COLO668 (cell line): ENCODE results near the gene OLIG1.

ENCODE experiments used
- DNase-seq: peaks from one replicate; lab custom pipeline; 2025; ENCODE audit not compliant: unreplicated experiment; lab: John Stamatoyannopoulos, UW

The OLIG1 gene

DNA sequence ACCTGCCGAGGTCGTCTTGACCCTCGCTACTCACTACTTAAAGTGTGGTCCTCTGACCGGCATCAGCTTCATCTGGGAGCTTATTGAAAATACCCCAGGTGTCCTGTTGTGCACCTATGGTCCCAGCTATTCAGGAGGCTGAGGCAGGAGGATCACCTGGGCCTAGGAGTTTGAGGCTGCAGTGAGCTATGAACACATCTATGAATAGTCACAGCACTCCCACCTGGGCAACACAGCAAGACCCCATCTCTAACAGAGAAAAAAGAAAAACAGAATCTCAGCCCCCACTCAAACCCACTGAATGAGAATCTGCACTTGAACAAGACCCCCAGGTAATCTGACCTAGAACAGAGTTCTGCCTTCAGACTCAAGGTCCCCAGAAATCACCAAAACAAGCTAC lies 8.7 kb upstream of the OLIG1 start:
- DNase-seq: no peak

DNA sequence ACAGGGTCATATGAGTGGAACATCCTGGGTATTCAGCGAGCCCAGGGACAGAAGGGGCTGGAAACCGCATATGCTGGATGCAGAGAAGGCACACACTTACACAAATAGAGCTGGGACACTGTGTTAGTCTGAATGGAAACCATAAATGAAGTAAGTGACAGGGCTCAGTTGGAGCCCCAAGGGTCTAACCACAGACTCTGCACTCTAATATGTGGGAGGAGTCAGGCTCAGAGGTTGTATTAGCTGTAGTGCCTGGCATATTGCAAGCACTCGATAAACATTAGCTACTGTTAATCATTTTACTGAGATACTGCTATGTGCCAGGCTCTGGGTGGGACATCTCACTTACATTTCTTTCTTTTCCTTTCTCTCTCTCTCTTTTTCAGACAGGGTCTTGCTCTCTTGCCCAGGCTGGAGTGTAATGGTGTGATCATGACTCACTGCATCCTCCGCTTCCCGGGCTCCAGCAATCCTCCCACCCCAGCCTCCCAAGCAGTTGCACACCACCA lies 6.5 kb upstream of the OLIG1 start:
- no peak for DNase-seq

DNA sequence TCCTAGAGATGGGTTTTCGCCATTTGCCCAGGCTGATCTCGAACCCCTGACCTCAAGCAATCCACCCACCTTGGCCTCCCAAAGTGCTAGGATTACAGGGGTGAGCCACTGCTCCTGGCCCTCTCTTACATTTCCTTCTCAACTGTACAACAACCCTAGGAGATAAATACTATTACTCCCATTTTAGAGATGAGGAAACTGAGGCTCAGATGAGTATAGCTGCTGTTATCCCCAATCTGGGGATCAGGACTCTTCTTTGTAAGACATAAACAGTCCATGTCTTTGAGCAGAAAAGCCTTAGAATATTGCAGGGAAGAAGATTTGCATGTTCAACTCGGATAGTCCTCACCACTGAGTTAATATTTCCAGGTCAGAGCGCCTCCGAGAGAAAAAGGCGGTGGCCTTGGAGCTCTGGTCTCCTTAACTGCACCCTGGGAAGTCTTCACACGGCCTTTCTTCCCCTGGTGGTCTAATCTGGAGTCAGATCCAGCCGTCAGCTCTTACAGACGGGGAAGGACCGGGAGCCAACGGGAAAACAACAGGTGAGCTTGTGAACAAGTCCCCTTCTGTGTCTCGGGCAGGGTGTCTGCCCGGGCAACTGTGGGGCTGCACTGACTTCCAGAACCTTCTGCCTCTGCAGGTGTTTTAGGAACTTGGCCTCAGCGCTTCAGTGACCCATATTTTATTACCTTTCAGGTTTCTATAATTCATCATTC lies 5.9 kb upstream of the OLIG1 start:
- no peak for DNase-seq

DNA sequence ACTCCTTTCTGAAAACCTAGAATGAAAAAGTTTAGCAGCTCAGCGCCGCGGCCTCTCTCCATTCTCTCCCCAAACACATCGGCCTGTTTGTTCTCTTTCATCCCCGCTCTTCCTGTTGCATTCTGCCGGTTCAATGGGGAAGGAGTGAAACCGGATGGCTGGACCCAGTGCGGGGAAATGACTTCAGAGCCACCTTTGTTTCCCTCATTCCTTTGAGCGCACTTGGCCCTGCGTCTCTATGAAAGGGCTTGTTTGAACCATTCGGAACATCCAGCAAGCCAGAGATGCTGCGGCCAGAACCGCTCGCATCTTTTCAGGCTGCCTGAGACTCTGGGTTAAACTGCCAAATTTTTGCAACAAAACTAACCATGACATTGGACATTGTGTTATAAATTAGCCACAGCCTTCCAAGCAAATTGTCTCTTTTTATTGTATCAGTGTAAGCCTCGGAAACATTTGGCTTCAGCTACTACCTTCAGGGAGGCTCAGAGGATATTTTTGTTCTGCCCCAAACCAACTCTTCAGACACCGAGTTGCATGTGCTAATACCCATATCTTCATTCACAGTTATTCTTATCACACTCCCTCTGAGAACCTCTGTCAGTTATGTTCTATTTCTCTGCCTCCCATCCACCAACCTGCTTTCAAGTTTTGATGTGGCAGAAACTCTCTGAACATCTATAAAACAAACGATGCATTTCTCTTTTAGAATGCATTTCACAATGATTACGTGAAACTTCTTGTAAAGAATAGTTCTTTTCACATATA lies 5.1 kb upstream of the OLIG1 start:
- no peak for DNase-seq

DNA sequence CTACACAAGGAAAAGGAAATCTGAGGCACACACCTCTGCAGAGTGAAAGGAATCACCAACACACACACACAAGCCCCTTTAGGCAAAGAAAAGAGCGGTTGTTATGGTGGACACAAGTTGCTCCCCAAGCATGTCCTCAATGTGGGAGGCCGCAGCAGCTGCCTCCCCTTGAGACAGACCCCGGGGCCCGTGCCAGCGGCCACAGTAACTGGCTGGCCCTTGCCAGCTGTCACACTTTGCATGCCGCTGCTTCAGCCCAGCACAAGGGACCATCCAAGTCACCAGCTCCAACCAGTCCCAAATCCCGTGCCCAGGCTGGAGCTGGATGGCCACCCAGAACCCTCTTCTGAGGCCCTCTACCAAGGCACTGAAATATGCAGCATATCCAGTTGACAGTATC lies 2.9 kb upstream of the OLIG1 start:
- no peak for DNase-seq

DNA sequence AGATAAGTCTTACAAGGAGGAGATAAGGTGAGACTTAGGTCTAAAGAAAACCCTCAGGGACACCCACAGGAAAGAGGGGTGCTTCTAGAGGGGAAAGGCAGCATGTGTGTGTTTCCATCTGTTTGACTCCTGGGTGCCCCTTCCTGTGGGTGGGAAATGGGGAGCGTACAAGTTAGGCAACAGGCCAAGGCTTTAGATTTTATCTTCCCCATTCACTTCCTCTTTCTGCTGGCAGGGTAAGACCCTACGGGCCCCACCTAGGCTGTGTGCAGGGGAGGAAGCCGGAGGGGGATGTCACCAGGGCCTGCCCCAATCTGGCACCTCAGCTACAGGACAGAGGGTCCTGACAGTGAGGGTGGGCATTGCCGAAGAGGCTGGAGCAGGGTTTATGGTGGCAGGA lies 2.5 kb upstream of the OLIG1 start:
- no peak for DNase-seq

DNA sequence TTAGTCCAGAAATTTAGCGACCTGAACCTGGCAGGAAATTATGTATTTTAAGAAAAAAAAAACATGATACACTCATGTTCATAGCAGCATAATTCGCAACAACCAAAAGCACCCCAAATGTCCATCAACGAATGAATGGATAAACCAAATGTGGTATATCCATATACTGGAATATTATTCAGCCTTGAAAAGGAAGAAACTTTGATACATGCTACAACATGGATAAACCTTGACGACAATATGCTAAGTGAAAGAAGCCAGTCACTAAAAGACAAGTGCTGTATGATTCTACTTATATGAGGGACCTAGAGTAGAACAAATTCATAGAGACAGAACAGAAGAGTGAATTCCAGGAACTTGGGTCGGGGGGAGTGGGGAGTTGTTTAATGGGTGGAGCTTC lies 698 bp upstream of the OLIG1 start:
- no peak for DNase-seq

GRCh38 chr21:33069645-33069993 lies 322 bp upstream of the OLIG1 start:
- DNase-seq: no peak

DNA sequence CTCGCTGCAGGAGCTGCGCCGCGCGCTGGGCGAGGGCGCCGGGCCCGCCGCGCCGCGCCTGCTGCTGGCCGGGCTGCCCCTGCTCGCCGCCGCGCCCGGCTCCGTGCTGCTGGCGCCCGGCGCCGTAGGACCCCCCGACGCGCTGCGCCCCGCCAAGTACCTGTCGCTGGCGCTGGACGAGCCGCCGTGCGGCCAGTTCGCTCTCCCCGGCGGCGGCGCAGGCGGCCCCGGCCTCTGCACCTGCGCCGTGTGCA lies 730 bp downstream of the OLIG1 start:
- peak; percentile 80 for DNase-seq

- peak; percentile 72 for DNase-seq
These were observed 1.2 kb downstream of the OLIG1 start for GRCh38 chr21:33070998-33071769.

- DNase-seq: peak; percentile 21
These were observed 1.9 kb downstream of the OLIG1 start for GRCh38 chr21:33071770-33072306.

DNA sequence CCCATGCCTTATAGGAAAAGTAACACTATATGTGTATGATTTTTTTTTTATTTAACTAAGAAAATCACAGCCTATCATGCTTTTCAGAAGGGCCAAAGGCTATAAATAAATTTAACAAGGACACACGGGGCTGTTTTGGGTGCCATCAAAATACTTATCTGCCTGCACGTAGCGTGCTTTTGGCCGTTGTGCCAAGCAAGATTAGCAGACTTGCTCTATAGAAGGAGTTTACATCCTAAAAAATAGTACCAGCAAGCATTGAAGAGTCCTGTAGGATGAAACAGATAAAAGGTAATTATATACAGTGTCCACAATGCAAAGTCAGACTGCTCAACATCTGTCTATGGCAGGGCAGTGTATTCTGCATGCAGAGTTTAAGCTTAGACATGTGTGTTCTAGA lies 3.7 kb downstream of the OLIG1 start:
- no peak for DNase-seq

- no peak for DNase-seq
These were observed 5.2 kb downstream of the OLIG1 start for GRCh38 chr21:33075128-33075527.

DNA sequence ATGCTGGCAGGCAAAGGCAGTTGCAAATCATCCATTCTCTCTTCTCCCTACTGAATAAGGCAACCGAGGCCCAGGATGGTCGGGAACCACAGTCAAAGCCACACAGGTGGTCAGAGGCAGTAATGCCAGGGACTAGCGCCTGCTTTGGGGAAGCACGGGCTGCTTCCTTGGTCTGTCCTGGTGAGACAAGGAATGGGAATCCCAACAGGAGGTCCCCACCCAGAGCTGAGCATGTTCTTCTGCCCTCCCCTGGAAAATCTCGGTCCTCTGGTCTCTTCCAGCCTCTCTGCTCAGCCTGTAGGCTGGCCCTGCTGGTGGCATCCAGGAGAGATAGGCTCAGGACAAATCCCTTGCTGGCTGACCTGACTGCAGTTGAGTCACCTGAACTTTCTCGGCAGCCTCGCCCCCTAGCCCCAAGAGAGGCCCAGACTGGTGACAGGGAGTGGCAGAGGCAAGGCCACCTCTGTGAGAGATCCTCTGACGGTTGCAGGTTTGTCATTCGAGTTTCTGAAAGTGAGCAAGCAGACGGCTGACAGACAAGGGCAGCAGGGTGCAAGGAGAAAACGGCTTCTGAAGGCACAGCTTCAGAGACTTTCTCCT lies 5.8 kb downstream of the OLIG1 start:
- DNase-seq: no peak

DNA sequence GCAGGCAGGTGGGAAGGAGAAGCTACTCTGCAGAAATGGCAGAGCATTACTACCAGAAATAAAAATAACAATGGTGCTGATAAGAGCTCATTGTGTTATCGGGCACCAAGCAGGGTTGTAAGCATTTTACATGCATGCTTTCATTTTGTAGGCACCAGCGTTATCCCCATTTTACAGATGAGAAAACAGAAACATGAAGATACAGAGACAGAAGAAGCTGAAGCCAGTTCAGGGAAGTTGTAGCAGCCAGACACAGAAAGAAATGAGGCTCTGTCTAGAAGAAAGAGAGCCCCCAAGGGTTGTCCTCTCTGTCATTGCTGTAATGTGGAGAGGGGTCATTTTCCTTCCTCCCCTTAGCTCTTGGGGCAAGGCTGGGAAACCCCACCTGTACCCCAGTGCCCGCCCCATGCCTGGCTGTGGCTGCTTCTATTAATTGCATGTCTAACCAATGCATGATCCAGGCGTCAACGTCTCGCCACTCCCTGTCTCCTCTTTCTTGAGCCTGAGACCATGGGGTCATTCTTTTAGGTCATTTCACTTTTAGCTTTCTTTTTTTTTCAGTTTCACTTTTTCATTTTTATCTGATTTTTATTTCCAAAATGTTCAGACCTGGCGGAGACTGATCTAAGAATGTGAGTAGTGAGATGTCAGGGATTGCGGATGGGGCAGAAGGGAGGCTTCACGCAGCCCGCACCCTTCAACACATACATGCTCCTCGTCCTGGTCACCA lies 6.8 kb downstream of the OLIG1 start:
- DNase-seq: no peak

DNA sequence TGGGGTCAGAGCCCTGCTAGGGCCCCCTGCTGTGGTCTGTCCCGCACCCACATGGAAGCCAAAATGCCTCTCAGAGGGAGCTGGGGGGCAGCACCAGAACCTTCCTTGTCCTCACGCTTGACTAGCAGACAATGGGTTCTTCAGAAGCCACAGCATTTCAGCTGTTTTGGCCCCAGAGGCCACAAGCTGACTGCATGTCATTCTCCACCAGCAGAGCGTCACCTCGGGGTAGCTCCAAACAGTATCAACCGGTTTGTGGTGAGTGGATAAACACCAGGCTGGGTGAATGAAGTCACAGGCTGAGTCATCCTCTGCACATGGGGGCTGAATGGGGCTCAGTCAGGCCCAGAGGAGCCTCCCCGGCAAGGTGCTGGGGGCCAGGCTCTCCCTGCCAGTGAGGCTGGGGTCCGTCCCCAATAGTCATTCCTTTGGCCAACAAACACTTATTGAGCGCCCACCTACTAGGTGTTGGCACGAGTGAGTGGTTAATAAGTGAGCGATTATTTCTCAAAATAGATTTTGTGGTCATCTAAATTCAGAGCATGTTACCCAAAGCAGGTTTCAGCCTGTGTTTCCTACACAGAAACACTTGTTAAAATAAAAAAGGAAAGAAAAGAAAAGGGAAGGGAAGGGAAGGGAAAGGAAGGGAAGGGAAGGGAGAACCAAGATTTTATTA lies 9.1 kb downstream of the OLIG1 start:
- DNase-seq: peak; percentile 90

- DNase-seq: no peak
These were observed 10.4 kb downstream of the OLIG1 start for GRCh38 chr21:33080376-33080775.

DNA sequence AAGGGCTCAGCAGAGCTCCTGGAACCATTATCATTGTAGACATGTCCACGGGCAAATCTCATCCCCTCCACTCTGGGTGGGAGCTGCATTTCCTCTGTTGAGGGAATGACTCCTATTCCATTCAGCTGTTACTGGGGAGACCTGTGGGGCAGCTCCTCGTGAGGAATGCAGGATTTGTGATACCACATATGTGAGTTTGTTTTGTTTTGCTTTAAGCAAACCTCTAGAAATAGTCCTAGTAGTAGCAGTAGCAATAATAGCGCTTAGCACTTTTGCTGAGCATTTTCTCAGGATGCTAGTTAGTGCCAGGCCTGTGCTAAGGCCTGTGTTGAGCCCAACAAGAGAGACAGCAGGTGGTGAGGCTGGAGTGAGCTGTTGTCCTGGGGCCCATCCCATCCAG lies 10.8 kb downstream of the OLIG1 start:
- DNase-seq: no peak

GRCh38 chr21:33088384-33088783 lies 18.4 kb downstream of the OLIG1 start:
- no peak for DNase-seq

- no peak for DNase-seq
These were observed 19.6 kb downstream of the OLIG1 start for GRCh38 chr21:33089395-33090119.
